ENCODE measurements around the gene TBC1D5.

TBC1D5 gene

DNA sequence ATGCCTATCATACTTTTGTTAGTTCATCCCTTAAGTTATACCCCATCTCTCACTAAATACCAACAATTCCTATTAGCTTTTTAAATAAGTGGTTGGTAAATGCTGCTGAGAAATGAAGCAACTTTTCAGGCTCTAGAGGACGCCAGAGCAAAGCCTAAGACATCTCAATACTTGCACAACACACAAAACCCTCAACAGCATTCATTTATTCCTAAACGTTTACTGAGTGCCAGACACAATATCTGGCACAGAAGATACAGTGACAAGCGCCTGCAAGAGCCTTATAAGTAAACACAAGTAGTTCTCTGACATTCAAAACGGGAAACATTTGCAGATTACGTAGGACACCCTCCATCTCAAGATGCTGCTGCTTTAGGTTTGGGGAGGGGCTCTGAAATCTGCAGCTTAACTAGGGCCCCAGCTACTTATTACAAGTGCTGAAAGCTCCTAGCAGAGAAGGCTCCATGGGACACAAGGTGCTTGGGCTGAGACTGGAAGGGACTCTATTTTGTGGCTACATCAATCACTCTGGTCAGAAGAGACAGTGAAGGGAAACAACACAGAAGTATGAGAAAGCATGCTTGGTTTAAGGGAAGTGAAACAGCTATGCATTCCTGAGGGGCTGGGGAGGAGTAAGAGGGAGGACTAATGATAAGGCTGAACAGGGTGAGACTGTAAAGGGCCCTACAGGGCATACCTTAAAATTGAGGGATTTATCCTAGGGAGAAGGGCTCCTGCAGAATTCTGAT is 546.4 kb downstream of the TBC1D5 start:
- DNase-seq = no peak

DNA sequence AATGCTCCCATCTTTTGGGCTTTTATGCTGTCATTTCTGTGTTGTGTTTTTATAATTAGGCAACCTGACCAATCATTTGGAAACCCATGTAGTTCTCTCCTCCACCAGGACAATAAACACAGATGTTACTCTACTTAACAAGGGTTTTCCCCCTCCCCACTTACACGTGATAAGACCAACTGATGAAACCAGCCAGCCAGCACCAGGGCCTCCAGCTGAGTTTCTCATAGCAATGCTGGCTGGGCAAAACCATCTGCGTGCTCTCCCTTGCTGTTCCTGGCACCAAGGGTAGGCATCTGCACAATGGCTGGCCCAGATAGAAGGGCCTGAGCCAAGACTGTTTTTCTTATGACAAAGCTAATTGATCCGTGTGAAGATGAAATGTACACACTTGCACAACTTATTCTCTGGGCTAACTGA is 547.2 kb downstream of the TBC1D5 start:
- DNase-seq = peak; percentile 30

DNA sequence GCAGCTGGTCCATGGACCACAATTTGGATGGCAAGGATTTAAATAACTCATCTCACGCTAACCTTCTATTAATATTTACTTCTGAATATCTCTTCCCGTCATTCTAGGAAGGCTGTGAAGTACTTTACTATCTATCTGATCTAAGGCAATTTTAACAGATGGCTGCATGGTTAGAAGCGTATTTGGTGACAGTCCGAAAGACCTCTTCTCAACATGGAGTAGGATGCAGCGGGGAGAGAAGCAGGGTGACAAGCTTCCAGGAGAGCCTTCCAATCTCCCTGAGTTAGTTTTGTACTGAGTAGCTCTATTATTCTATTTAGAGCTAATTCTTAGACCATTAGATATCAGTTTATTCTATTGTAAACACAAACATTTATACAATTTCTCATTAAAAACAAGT is 548.3 kb downstream of the TBC1D5 start:
- no peak for DNase-seq

DNA sequence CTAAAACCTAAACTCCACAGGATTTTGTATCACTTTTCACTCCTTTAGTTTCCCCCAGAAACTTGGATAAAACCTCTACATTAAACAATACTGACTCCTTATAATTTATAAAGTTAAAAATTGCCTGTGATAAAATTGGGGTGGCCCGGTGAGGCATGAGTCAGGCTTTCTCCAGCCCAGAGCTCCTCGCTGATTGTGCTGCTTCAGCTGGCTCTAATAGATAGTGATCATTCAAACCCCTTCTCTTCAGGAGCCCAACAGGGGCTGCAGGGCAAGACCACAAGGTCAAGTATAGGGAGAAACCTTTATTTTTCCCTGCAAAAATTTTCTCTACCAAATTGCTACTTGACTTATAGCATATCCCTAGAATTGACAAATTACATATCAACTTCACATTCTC is 549.4 kb downstream of the TBC1D5 start:
- no peak for DNase-seq

DNA sequence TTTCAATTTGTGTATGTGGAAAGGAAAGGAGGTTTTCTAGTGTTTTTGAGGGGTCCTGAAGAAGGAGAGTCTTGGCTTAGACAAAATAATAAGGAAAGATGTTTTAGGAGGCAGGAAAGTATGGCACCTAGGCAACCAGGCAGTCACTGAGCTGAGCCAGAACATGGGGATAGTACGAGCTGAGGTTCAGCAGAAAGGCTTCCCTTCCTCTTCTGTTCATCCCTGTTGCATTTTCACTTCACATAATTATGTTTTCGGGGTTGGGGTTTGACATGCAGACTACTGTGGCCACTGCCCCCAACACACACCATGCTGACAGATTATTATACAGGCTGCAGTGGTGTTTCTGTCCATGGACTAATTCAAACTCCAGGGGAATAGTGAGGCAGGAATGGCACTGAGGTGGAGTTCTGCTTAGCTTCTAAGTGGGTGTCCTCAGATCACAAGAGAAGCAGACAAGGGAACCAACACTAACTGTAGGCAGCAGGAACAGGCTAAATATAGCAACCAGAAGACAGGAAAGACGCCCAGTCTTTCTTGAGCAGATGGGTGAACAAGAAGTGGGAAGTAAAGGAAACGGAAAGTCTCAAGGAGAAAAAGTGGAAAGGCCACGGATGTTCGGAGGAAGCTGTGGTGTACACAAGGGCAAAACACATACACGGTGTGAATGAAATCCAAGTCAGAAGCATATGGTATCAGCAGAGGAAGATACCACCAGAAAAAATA is 551.9 kb downstream of the TBC1D5 start:
- no peak for DNase-seq

DNA sequence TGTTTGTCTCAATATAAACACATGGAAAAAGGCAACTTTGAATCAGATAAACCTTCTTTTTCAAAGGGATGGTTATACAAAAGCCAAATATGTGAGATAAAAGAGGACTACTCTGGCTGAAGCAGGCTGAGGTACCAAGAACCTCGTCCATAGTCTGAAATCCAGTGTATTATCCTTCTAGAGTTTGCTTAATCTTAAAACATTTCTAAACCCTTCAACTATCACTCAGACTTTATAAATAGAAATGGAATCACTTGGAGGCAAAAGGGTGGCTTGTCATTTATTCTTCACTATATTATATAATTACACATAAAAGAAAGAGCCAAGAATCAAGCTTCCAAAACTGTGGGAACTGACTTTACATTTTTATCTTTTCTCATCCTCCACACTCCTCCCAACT is 554.1 kb downstream of the TBC1D5 start:
- no peak for DNase-seq

DNA sequence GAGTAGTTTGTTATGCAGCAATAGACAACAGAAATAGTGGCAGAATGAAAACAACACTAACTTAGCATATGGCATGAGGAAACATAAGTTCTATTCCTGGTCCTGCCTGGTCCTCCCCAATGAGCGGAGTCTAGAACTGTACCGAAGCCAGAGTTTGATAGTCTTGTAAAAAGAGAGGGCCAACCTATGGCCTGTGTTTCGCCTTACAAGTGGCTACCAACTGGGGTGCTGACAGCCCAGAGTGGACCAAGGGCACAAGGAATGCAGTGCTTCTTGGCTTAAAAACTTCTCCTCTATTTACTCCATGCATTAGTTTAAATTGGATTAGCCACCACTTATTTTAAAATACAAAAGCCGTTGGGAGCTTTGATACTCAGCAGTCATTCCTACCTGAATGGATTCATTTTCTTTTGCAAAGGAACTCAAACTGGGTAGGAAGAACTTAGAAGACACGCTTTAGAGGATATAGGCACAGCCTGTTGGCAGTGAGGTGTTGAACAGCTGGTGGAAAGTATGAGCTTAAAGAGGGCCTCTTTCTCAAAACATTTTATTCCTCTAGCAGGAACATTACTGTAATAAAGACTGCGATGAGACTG is 554.7 kb downstream of the TBC1D5 start:
- DNase-seq = no peak

DNA sequence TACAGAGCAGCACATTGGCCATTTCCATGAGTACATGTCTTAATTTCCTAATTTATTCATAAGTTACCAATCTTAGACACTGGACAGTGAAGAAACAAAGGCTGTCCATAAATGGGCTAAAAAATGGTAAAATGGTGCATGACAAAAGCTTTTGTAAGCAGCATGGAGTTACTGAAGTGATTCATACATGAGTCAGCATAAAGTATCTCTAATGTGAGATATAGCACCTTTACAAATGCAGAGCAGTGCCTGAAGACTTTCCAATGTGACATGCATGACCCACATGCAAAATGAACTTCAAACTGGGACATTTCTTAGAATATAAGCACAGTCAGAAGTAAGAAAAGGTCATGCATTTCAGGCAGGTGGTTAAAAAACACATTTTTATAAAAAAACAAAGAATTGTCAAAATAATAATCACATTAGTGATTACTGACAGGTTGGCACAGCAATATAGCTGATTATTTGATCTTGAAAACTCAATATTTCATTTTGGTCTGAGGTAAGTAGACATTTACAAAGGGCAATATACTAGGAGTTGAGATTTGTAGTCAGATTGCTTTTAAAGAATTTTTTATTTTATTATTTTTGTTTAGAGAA is 558.4 kb downstream of the TBC1D5 start:
- DNase-seq = peak; percentile 57

DNA sequence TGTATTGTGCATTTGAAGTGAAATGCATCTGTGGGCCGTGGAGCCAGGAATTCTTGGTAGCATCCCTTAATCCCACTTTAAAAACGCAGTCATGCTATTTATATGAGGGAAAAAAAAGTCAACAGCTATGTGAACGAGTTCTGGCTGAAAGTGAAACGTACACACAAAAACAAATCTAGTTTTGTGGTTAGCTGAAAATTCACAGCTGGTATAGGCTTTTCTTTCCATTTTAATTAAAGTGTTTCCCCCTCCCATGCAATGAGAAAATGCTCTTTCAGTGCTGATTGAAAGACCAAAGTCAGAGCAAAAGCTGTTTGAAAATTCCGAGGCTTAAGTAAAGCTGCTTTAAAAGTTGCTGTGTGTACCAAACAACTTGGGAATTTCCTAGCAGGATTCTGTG is 560.3 kb downstream of the TBC1D5 start:
- DNase-seq = no peak

DNA sequence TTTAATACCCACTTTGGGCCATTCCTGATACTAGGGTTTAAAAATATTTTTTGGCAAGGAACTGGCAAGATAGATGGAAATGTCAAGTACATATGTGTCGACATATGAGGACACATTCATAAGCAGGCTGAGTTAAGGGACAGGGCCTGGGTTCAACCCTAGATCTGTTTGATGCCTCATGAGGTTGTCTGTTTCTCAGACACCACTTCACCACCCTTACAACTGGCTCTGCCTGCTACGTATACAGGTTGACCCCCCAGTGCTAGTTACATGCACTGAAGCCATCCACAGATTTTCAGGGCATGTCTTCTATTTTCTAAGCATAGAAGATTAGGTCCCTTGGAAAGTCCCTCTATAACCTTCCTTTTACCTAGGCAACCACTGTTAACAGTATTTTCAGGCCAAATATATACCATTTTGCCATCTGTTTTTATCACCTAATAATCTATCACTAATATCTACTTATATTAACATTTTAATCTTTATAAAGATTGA is 561.0 kb downstream of the TBC1D5 start:
- no peak for DNase-seq

DNA sequence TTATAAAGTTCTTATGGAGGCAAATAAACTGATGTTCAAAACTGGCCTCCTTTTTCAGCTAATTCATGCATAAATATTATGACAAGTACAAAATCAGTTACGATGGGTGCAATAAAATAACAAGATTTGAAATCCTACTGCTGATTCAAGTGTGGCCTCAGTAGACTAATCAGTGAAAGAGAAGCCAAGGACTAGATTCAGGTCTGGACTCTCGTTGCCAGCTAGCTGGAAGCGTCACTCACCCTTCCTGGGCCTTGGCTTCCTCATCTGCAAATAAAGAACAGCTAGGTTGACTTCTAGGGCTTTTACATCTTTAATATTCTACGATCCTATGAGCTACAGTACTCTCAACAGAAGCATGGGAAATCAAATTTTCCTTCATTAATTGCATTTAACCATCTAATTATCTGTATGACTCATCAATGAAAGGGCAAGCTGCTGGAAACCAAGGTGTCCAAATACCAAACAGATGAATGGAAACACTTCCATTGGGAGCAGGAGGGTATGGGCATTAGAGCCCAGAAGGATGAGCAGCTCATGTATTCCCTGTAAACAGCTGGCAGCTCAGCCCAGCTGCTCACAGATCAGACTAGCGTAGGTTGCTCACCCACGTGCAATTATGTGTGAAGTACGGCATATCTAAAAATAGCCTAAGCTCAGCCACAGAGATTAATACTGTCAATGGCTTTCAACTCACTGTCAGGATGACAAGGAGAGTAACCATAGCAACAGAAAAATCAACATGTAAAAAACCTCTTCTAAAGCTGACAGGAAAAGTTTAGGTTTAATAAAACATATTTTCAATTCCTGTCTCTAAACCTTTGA is 562.8 kb downstream of the TBC1D5 start:
- no peak for DNase-seq

DNA sequence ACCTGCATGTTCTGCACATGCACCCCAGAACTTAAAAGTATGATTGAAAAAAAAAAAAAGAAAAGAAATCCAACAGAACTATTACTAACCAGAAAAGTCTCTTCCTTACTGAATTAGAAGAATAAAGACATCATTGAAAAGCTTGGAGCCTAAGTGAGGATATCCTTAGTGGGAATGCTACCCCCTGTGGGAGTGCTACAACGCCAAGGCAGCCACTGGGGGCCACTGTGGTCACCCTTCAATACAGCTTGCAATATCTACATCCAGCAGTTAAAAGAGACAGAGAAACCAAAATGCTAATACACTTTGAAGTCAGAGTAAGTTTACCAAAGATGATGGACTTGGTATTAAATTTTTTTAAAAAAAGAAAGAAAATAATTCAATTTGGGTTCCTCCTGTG is 565.7 kb downstream of the TBC1D5 start:
- no peak for DNase-seq

DNA sequence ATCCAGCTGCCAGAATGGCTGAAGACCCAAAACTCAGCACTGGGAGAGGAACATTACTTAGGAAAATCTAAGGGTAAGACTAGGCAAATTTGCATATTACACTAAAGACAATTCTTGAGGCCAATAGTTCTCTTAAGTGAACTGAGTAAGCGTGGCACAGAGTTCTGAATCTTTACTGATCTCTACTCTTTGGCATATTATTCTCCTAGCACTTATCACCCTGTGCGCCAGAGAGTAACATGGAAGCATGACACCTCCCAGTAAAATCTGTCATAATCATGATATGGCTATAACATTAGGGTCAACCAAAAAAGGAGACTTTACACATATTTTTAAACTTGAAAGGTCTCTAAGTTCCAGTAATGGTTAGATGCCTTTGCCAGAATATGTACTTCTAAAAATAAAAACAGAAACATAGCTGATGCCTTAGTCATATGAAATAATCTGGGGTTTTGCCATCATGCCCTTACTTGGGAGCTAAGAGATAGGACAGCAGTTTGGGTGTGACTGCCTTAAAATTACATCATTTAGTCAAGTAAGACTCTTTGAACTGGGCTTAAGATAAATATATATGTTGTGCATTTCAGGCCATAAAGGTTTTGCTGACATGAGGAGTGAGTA is 567.1 kb downstream of the TBC1D5 start:
- DNase-seq = no peak

DNA sequence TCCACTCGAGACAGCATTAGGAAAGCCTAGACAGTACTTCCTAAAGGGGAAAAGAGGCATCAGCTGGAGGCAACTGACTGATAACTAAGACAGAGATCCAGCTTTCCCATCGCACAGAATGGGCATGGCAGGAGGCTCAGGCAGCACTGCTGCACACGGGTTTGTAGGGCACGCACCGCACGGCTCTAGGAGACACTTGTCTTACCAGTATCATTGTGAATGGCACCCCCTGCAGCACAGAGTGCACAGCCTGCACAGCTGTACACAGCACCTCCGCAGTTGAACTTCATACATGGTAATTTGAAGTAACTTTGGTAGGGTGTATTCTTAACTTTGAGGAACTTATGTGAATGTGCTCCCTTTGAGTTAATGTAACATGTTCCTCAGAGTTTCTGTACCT is 576.1 kb downstream of the TBC1D5 start:
- no peak for DNase-seq

DNA sequence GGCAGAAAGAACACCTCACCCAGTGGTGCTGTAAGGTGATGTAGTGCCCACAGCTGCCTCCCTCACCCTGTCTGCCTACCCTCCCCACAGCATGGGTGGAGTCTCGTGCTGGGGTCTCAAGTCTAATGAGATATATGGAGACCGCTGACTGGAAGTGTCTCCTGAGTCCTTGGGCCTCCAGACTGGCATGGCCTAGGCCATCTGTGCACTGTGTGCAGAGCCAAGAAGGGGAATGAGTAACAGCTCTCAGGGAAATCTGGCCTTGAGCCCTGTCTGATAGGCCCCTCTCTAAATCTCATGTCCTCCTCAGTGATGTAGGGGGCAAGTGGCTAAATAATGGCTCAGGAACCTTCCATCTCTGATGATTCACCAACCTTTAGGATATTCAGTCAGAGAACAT is 580.3 kb downstream of the TBC1D5 start:
- DNase-seq = no peak

DNA sequence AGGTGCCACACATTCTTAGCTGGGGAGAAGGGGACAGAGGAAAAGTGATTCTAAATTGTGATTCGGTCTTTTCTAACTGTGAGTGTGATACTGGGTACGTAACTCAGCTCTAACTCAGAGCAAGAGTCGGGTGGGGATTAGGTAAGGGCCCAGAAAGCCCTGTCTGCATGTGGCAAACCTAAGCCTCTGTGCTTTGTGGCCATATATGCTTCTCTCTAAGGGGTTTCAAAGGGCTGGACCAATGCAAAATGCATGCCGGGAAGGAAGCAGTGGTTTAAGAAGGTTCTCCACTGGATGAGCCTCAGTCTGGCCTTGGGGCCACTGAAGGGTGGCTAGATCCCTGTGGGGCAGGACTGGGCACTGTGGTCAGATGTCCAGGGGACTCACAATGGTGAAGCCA is 581.8 kb downstream of the TBC1D5 start:
- no peak for DNase-seq

DNA sequence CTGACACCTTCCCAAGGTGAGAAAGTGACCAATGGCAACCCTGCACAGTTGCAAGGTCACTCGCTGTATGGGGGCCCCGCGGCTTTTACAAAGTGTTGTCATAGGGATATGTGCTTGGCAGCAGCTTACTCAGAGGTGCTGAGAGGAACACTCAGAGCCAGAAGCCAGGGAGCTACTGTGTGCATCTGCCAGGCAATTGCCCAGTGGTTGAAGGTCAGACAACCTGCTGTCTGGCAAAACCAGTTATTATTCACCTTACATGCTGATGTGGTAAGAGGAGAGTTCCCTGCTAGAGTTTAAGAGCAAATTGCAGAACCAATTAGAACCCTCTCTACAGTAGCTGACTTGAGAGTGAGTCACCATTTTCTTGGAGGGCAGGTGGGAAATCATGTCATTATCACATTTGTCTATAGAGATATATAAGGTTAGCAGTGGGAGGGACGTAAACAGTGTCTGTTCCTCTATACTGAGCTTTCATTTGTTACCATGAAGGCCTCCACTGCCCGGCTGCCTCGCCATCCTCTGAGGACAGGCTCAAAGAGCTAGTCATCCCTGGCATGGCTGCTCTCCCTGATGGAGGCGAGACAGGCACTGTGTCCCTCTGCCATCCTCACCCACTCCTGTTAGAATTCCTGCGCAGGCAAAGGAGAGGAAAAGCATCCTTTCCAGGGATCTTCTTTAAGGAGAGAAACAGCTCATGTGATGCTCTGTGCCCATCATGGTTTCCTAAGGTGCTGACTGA is 583.3 kb downstream of the TBC1D5 start:
- DNase-seq = no peak

DNA sequence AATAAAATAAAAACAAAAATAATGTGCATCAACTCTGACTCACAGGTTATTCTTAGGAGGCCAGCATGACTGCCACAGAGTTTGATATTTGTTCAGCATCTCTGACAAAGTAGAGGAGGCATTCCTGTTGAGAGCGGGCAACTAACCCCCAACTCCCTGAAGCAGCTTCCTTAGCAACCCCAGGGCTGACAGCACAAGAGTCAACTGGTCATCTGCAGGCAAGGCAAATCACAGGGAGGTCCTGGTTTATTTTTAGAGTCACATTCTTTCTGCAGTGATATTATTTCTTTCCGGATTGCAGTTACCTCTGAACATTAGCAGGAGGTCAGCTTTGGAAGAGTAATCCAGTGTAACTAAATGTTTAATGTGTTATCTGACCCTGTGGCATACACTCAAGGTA is 584.7 kb downstream of the TBC1D5 start:
- peak; percentile 75 for DNase-seq

DNA sequence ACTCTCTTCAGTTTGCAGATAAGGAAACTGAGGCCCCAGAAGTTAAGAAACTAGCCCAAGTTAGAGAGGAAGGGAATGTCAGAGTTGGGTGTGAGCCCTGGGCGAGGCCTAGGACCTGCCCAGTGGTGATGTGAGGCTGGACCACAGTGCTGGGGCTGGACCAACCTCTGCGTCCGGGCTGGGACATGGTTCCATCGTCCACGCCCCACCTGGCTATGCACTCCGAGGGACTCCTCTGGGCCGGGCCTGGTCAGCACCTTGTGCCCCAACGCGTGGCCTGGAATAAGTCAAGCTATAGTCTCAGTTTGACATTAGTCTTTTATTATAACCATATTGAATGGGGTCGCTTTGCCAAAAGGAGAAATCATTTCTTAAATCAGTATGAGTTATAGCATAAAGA is 585.6 kb downstream of the TBC1D5 start:
- DNase-seq = no peak

DNA sequence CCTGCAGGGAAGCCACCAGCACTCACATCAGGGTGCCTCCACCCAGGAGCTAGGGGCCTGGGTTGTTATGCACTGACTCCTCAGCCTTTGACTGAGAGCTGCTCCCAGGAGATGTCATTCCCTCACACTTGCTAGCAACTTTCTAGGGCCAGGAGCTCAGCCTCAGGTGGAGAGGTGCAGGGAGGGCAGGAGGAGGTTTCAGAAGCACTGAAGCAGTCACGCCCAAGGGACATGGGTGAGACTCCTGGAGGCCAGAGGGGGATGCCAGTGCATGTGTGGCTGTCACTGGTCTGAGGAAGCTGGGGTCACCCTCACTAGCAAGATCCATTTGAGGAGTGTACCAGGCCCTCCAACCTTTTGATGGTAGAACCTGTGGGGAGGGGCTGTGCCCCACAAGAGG is 586.5 kb downstream of the TBC1D5 start:
- DNase-seq = no peak

DNA sequence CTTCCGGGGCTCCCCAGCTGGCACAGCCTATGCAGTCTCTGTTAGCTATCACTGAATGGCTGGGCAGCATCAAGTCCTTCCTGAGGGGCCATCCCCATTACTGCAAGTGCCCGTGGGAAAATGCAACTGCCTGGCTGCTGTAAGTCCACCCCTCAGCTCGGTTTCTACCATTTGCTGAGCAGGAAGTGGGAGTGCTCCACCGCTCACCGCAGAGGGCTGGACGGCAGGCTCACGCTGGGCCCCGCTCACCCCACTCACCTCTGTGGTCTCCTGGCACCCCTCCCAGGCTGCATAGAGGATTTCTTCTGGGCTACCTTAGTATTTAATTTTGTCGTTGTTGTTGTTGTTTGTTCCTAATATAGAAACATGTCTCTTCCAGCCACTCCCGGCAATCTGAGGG is 587.5 kb downstream of the TBC1D5 start:
- DNase-seq = no peak

DNA sequence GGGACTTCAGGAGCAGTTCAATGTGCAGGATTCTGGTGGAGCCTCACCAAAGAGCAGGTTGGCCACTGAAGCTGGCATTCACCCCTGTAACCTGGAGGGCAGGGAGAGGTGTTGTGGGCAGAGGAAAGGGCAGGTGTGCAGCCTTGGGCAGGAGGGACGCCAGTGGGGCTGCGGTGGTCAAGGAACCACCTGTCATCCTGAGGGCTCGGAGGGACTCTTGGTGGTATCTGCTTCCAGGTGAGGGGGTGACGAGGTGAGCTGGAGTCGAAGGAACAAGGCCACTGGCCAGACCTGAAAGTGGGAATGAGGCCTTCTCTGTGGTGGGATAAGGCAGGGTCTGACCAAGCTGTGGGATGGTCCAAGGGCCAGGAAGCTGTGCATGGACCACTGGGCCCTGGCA is 588.2 kb downstream of the TBC1D5 start:
- no peak for DNase-seq

Data from kidney glomerular epithelial cell (primary cell).